ENCODE data around the gene FUBP3.

Gene FUBP3, protein sequence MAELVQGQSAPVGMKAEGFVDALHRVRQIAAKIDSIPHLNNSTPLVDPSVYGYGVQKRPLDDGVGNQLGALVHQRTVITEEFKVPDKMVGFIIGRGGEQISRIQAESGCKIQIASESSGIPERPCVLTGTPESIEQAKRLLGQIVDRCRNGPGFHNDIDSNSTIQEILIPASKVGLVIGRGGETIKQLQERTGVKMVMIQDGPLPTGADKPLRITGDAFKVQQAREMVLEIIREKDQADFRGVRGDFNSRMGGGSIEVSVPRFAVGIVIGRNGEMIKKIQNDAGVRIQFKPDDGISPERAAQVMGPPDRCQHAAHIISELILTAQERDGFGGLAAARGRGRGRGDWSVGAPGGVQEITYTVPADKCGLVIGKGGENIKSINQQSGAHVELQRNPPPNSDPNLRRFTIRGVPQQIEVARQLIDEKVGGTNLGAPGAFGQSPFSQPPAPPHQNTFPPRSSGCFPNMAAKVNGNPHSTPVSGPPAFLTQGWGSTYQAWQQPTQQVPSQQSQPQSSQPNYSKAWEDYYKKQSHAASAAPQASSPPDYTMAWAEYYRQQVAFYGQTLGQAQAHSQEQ

DNA sequence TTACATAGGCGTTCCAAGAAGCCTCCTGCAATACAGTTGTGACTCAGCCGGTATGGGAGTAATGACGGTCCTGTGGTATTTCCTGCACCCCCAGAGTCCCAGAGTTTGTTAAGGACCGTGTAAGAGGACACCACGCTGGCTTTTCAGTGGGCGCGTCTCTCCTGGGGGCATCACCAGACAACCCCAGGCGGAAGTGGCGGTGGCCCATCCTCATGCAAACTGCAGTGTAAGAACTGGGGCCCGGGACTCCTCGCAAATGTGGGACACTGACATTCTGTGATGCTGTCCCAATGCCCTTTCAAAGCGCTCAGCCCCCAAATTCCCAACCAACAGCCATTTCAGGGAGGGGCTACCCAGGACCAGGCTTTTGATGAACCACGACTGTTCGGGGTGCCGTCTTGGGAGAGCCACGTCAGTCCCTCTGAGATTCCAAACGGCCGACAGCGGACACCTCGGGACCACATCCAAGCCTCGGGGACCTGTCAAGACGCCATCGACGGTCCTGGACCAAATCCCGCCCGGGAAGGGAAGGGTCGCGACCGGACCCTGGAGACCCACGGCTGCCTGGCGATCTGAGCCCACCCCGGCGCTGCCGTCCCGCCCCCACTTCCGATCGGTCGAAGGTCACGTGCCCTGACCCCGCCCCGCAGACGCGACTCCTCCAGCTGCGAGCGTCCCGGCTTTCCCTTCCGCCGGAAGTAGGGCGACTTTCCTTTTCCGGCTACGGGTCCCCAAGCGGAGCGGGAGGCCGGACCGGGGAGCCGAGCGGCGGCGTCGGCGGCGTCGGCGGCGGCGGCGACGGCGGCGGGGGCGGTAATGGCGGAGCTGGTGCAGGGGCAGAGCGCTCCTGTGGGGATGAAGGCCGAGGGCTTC lies at the start of gene FUBP3:
Gene FUBP3, plus strand, starts transcription at position 713 of the 873 bp plus-strand sequence. Its CDS starts 104 bp downstream, at position 817.
- peak; percentile 90 for DNase-seq

DNA sequence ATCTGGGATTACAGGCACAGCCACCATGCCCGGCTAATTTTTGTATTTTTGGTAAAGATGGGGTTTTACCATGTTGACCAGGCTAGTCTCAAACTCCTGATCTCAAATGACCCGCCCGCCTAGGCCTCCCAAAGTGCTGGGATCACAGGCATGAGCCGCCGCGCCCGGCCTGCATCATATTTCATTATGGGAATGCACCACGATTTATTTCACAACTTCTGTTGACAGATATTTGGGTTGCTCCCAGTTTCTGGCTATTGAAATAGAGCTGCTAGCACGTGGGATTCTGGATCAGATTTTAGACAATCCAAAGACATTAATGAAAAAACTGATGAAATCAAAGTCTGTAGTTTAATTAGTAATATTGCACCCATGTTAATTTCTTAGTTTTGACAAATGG lies 48.4 kb upstream of the FUBP3 start:
- DNase-seq, result peak; percentile 47

DNA sequence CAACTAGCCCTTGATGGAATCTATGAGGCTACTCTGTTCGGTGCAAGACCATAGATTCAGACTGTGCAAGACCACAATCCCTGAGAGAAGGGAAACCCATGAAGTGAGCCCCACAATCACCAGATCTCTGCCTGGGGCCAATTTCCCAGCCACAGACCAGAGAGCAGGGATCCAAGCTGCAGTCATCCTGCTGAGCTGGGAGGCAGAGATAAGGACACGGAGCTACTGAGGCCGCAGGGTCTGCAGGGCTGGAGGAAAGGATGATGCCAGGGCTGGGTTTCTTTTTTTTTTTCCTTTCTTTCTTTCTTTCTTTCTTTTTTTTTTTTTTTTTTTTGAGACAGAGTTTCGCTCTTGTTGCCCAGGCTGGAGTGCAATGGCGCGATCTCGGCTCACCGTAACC lies 47.7 kb upstream of the FUBP3 start:
- DNase-seq, result no peak

DNA sequence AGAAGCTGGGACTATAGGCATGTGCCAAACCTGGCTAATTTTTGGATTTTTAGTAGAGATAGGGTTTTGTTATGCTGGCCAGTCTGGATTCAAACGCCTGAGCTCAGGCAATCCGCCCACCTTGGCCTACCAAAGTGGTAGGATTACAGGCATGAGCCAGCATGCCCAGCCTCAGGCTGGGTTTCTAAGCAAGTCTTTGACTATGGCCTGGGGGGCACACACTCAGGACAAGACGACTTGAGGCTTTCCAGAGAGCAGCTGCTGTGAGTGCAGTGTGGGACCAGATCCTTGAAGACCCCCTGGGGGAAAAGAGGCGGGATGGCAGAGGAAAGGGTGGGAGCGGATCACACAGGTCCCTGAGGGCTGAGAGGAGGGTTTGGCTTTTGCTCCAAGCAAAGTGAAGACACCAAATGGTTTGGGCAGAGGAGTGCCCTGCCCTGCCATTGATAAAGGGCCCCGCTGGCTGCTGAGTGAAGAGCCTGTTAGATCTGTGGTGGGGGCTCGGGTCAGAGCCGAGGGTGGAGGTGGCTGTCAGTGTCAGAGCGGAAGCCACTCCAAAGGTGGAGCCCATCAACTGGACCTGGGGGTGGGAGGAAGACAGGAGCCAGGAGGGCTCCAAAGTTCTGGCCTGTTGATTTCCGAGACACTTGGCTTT lies 46.8 kb upstream of the FUBP3 start:
- DNase-seq, result no peak

DNA sequence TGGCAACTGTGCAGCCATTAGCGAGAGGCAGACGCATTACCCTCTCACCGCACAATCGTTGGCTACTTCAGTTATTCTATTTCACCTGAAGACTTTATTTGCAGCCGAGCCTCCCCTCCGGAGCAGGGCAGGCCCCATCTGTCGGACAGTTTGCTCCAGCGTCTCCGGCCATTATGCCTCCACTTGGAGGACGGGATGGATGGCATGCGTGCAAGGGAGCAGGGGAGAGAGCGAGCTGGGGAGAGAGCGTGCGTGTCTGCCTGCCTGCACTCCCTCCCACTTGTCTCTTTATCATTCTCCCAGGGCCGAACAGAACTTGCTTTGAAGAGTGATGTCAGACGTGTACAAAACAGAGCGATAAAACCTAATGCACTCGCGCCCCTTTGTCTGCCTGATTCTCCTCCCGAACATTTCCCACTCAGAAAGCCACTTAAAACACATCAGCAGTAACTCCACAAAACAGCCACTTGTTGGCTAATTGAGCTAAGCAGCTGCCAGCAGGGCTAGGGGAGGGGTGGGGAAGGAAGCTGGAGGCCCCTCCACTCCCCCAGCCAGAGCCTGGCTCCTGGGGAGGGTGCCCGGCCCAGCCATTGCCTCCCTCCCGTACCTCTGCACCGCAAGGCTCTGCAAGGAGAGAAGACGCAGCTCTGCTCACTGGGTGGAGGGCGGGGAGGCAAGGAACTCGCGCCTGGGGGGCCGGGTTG lies 43.4 kb upstream of the FUBP3 start:
- DNase-seq, result no peak

DNA sequence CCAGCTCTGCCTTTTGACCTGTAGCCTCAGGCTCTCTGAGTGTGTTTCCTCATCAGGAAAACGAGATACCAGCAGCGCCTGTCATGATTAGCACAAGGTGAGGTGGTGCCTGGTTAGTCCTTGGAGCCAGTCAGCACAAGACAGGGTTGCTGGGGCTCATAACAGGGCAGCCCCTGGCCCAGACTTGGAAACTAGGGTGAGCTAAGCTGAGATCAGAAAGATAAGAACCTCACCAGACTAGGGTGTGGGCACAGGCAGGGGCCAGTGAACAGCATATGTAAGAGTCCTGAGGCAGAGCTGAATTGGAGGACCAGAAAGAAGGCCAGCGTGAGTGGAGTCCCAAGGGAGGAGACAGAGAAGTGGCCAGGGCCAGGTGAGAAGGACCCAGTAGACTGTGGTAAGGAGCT lies 42.7 kb upstream of the FUBP3 start:
- DNase-seq, result no peak

DNA sequence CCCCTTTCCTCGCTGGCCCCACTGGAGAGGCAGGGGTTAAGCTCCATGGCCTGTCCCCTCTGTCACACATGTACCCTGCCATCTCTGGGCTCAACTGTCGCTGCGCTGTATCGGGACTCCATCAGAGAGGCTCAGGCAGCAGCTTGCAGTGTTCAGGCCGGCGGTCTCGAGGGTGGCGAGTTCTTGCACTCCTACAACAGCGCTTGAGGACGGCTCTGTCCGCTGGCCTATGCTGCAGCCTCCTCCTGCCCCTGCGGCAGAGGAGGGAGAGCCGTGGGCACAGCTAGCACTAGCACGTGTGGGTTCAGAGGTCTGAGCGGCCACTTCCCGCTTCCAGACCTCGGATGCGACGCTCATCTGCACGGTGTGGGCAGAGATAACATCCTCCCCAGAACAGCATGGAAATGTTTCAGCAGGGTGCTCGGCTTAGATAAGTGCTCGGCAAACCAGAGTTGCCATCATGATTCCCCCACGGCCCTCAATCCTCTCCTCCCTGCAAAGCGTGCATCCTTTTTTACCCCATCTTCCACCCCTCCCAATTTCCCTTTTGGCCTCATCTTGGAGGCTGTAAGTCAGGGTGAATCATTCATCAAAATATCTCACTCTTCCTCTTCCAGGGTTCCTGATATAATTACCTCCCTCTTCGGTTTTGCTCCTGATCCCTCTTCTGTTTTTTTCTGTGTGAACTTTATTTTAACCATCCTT lies 41.9 kb upstream of the FUBP3 start:
- DNase-seq, result no peak

DNA sequence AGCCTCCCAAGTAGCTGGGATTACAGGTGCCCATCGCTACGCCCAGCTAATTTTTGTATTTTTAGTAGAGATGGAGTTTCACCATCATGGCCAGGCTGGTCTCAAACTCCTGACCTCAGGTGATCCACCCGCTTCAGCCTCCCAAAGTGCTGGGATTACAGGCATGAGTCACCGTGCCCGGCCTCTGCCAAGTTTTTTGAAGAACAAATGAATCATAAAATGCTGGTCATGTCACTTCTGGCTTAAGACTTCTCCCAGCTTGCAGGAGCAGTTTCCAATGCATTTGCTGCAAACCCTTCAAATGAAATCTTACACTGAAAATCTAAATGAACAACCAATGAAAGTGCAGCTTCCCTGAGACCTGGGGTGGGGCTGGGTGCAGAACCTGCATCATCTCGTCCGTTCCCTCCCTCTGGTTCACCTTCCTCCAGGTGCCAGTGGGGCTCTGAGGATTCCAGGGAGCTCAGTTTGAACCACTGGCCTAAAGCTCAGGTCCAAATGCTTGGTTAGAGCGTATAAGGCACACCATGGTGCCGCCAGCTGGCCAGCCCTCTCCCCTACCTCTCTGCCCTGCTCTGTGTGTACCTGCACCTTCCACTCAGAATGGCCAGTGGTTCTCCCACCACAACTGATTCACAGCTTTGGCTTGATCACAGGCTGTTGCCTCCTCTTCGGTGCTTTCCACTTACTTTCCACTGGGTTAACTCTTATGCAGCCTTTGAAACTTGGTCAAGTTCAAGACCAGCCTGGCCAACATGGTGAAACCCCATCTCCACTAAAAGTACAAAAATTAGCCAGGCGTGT lies 39.8 kb upstream of the FUBP3 start:
- peak; percentile 79 for DNase-seq

DNA sequence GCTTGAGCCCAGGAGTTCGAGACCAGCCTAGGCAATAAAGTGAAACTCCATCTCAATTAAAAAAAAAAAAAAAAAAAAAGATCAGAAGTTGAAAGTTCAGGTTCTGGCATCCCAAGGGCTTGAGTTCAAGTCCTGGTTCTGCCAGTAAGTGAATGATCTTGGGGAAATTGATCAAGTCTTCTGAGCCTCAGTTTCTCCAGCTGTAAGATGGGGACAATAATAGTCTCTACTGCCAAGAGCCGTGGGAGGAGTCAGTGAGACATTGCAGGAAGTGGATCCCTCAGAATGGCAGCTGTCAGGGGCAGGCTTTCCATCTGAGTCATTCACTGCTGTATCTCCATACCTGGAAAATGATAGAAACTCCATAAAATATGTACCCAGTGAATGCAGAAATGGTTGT lies 37.8 kb upstream of the FUBP3 start:
- no peak for DNase-seq

DNA sequence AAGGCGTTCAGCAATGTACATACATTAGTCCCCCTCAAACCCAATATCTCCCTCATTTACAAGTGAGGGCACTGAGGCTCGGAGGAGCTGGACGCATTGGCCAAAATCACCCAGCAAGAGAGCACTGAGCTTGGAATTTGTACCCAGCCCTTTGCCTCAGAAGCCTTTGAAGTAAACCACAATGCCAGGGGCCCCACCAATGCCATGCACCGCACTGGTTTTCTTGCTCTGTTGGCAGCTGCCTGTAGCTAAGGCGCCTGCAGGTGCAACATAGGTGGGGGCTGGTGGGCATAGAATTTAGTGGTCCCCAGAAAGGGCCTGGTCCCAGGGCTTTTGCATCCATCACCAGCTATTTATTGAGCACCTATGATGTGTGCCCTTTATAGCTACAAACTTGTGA lies 37.3 kb upstream of the FUBP3 start:
- no peak for DNase-seq

DNA sequence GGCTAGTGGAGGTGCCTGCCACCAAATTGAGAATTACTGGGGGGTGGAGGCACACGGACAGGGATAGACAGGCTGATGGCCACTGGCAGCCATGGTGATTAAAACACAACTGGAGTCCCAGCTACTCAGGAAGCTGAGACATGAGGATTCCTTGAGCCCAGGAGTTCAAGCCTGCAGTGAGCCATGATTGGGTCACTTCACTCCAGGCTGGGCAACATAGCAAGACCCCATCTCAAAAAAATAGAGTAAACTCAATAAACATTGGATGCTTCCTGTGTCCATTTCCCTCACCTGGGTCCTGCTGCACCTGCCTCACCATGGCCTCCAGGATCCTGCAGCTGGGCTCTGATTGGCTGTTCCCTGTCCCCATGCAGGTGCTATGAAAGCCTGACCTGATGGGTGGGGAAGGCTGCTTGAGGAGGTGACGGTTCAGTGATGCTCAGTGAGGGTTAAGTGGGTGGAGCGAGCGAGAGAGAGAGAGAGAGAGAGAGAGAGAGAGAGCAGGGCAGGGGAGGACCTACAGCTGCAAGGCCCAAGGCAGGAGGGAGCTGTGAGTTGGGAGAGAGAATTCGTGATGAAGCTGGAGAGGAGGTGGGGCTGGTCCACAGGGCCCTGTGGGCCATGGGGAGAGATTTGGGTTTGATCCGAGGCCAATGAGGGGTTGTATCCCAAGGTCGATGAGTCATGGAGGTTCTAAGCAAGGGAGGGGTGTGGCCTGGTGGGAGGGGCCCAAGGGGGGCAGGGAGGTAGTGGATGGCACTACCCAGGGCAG lies 36.7 kb upstream of the FUBP3 start:
- DNase-seq, result peak; percentile 19

DNA sequence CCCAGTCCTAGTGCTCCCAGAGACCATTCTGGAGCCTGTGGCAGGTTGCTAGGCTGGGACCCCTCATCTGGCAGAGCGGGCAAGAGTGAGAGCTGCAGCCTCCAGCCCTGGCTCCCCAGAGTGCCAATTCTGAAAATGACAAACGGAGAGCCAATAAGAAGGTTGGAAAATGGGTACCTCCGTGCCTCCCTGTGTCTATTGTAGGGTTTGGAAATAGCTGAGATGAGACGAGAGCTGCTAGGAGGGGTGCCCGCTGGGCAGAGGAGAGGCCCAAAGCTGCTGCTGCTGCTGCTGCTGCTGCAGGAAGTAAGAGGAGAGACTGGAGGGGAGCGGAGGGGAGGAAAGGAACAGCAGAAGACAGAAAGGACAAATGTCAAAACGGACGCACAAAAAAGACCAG lies 36.0 kb upstream of the FUBP3 start:
- DNase-seq, result no peak

DNA sequence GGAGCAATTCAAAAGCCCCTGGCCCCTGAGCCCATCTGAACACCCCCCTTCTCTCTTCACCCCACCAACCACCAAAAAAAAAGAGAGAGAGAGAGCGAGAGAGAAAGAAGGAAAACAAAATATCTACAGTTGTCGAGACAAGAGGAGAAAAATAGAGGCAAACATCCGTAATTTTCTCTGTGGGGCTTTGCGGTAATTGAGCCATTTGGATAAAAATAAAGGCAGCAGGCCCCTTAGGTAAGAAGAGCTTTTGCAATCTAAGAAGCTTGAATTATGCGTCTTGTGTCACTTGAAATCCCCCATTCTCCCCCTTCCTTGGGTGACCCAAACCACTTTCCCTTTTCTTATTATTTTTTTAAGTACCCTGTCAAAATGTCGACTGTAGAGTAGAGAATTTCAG lies 35.5 kb upstream of the FUBP3 start:
- DNase-seq, result no peak

DNA sequence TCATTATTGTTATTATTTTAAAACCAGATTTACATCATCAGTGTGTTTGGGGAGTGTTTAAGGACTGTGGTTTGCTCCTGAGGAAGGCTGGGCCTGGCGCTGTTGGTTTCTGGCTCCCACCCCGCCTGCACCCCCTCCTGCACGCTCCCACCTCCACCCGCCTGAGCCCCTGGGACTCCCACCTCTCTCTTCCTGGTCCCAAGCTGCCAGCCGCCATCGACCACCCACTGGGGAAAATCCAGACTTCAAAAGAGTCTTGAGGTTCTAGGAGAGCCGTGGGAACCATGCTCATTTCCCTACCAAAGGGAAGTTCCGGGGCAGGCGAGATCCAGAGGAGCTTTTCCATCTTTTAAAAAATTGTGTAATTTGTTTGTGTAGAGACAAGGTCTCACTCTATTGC lies 35.0 kb upstream of the FUBP3 start:
- DNase-seq, result no peak

DNA sequence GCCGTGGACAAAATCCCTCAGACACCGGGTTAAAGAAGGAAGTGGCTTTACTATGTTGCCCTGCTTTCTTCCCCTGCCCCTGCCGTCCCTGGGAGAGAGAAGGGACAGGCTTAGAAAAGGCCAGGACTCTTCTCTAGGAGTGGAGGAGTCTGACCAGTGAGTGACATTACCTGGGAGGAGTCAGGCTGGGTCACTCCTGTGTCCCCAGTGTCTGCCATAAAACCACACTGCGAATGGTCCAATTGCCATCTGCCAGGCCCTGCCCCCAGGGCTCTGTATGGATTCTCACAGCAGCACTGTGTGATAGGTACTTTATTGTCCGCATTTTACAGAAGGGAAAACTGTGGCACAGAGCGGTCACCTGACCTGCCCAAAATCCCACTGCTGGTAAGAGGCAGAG lies 31.3 kb upstream of the FUBP3 start:
- no peak for DNase-seq

DNA sequence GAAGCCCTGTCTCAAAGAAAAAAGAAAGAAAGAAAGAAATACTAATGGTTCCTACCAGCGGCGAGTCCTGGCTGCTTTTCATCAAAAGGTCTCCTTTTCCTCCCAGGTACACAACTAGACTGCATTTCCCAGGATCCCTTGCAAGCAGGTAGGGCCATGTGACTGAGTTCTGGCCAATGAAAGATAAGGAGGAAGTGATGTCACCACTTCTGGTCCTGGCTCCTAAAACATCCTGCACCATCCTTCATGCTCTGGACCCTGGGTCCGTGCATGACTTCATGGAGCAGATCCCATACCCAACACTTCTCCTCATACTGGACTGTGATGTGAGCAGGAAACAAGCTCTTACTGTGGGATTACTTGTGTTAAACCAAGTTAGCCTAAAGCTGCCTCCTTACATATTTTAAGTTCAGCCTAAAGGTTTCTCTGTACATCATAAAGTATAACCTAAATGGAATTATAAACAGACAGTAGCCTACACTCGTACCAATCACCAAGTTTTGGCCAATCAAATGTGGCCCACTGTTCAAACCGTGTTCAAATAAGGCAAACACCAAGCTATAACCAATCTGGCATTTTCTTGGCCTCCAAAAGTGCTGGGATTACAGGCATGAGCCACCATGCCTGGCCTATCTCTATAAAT lies 30.2 kb upstream of the FUBP3 start:
- no peak for DNase-seq

DNA sequence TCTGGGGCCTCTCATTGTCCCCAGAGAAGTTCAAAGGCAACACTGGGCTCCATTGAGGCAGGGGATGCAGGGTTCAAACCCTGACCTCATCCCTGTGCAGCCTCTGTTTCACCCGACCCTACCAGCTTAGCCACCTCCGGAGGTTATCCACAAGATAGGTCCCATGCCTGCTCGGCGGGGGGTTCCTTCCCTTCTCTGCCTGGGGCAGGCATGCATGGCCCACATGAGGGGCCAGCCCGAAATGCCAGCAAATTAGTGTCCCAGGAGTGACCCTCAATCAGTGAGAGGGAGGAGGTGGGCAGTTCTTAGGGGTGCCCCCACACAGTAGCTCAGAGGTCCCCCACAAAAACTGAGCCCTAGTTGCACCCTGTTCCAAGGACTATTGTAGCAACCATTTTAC lies 24.8 kb upstream of the FUBP3 start:
- DNase-seq, result no peak

DNA sequence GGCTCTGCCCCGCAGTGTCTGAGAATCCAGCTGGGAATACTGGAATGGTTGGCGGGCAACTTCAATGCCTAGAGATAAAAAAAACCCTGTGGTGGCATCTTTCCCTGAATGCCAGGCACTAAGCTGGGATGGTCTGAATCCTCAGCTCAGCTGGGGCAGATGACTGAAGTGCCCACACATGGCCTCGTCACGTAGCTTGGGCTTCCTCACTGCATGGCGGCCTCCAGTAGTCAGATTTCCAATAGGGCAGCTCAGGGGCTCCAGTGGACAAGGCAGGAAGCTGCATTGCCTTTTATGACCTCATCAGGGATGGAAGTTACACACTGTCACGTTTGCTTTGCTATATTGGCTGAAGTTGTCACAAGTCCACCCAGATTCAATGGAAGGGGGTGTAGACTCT lies 24.3 kb upstream of the FUBP3 start:
- DNase-seq, result no peak

DNA sequence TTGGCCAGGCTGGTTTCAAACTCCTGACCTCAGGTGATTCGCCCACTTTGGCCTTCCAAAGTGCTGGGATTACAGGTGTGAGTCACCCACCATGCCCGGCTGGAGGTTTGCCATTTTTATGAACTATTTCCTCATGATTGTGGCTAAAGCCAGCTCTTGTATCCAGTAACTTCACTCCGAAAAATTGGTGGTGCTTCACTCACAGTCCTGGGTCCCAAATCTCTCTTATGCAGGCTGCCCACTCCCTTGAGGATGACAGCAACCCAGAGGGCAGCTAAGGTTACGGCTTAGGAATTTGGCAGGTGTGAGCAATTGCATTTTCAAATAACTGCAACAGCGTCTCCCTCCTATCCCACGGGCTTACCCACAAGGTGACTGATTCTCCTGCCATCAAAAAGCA lies 23.4 kb upstream of the FUBP3 start:
- DNase-seq, result no peak
